Activated CD4-positive, alpha-beta T cell treated with anti-CD3 and anti-CD28 coated beads for 36 hours (primary cell): ENCODE data around the gene GNG5. TPM values are rescaled to one million over a fixed set of nuclear protein-coding genes. Genes with fewer than 3 reads are reported as not detected.

ENCODE experiments used
- ATAC-seq: fragments of 200-7000 bp; cut with Tn5 transposase; one replicate; pipeline ENCODE4 v1.10.0; 2021; ENCODE audit warnings: mild to moderate bottlenecking, moderate library complexity
- CTCF ChIA-PET: fragments of 350-600 bp; sonication (Branson Sonifier 250); formaldehyde crosslinking; loops from one replicate; lab custom pipeline; 2021; ENCODE audit warnings: antibody characterized with exemption; lab: Charles Lee
- POLR2A ChIA-PET: fragments of 350-600 bp; sonication (Branson Sonifier 250); formaldehyde crosslinking; loops from one replicate; lab custom pipeline; 2021; ENCODE audit warnings: antibody characterized with exemption, inconsistent platforms; lab: Charles Lee
- DNase-seq: peaks from one replicate; pipeline ENCODE4 v3.0.0-alpha.2; 2020
- H3K27ac Mint-ChIP-seq: one replicate; pipeline ENCODE4 v1.8.0; 2021; ENCODE audit warnings: mixed read lengths
- H3K27me3 Mint-ChIP-seq: one replicate; pipeline ENCODE4 v1.8.0; 2021; ENCODE audit warnings: mixed read lengths
- H3K36me3 Mint-ChIP-seq: one replicate; pipeline ENCODE4 v1.8.0; 2021; ENCODE audit warnings: low read depth, mixed read lengths
- H3K4me1 Mint-ChIP-seq: one replicate; pipeline ENCODE4 v1.8.0; 2021; ENCODE audit warnings: mixed read lengths
- H3K4me3 Mint-ChIP-seq: one replicate; pipeline ENCODE4 v1.8.0; 2021; ENCODE audit warnings: mild to moderate bottlenecking, moderate library complexity, mixed read lengths
- H3K9me3 Mint-ChIP-seq: one replicate; pipeline ENCODE4 v1.8.0; 2021; ENCODE audit warnings: low read depth, mixed read lengths
- intact Hi-C, 2 experiments: fragments of 100-400 bp; cut with DNase I in 1 of 2; cut with micrococcal nuclease in 1 of 2; formaldehyde crosslinking; loops; one replicate each; pipeline versions ENCODE4 v1.14.2 to v1.15.1; 2022 to 2024; cut with DNase I, micrococcal nuclease
- total RNA-seq, 2 experiments: library from RNA; stranded (reverse); gene quantifications; one replicate each; pipeline ENCODE4 v1.2.3, GENCODE V29; 2021

The GNG5 gene
- 100 to 1,000 TPM; 124 to 159 TPM for total RNA-seq

- intact Hi-C loops, result loop anchor here (1.0 to 10.0 kb wide), 13 partner anchors 27 to 769 kb away; partner anchors contain the start of genes CTBS (in 2 of the 2), RPF1 (in 2 of the 2), SSX2IP (in 2 of the 2) and BCL10 (in 1 of the 2)
- ChIA-PET POLR2A (interaction anchor here (0.6 to 1.6 kb wide), 7 partner anchors 16 to 362 kb away, joined by 3 to 20 read pairs (median 5); partner anchors contain the start of genes CTBS and PRKACB), CTCF (interaction anchor here (0.8 to 2.8 kb wide), 8 partner anchors 28 to 356 kb away, joined by 3 to 11 read pairs (median 3); partner anchors contain the start of genes CTBS and RPF1)
- no peaks in the 10 kb centered on the region for H3K27me3 Mint-ChIP-seq
- peaks cover 21% of the 10 kb centered on the region for H3K36me3 Mint-ChIP-seq
- peak within 1 kb of the TSS; percentile 100 for H3K27ac Mint-ChIP-seq
- DNase-seq (peak; percentile 99), ATAC-seq (peak; percentile 91)
- H3K4me1 Mint-ChIP-seq, result peaks cover 29% of the 10 kb centered on the region
- H3K9me3 Mint-ChIP-seq, result peaks cover 4% of the 10 kb centered on the region
- H3K4me3 Mint-ChIP-seq, result peak within 1 kb of the TSS; percentile 96
Measured at GRCh38 chr1:84506002-84506728, at the start of gene GNG5, which contains the start of gene SPATA1. TSS of gene GNG5 (minus strand) at chr1:84506581. CDS start at chr1:84506091, 490 bp downstream. TSS of gene SPATA1 (plus strand) at chr1:84506386. CDS start at chr1:84516360, 9,974 bp downstream.

- ChIA-PET CTCF (interaction anchor here (0.8 to 1.1 kb wide), 3 partner anchors 73 to 409 kb away, joined by 3 read pairs; no protein-coding TSS in a partner anchor), POLR2A (no interaction called here)
- ATAC-seq (no peak), DNase-seq (no peak)
- Mint-ChIP-seq H3K4me3 (no peak overlapping the region), H3K4me1 (no peaks in the 10 kb centered on the region), H3K27me3 (no peaks in the 10 kb centered on the region), H3K9me3 (no peaks in the 10 kb centered on the region), H3K27ac (no peak overlapping the region), H3K36me3 (peaks cover 6% of the 10 kb centered on the region)
- intact Hi-C loops, result no loop called here
Measured at GRCh38 chr1:84550826-84551225, 44.4 kb upstream of the GNG5 start.

- CTCF ChIA-PET, result interaction anchor here (1.5 kb wide), 1 partner anchor 61 kb away, joined by 8 read pairs; no protein-coding TSS in a partner anchor
- Mint-ChIP-seq H3K27ac (no peak overlapping the region), H3K4me3 (no peak overlapping the region), H3K4me1 (peaks cover 7% of the 10 kb centered on the region), H3K36me3 (peaks cover 17% of the 10 kb centered on the region), H3K27me3 (no peaks in the 10 kb centered on the region), H3K9me3 (no peaks in the 10 kb centered on the region)
- POLR2A ChIA-PET, result no interaction called here
- DNase-seq, result no peak
- intact Hi-C loops, result no loop called here
- no peak for ATAC-seq
Measured at GRCh38 chr1:84541679-84542078, 35.3 kb upstream of the GNG5 start.

- no peaks in the 10 kb centered on the region for H3K9me3 Mint-ChIP-seq
- intact Hi-C loops, result no loop called here
- POLR2A ChIA-PET, result no interaction called here
- H3K4me1 Mint-ChIP-seq, result peaks cover 7% of the 10 kb centered on the region
- ATAC-seq (no peak), DNase-seq (no peak)
- no peaks in the 10 kb centered on the region for H3K27me3 Mint-ChIP-seq
- no peak overlapping the region for H3K27ac Mint-ChIP-seq
- H3K4me3 Mint-ChIP-seq, result no peak overlapping the region
- CTCF ChIA-PET, result interaction anchor here (1.0 kb wide), 1 partner anchor 10 kb away, joined by 5 read pairs; no protein-coding TSS in a partner anchor
- H3K36me3 Mint-ChIP-seq, result peaks cover 17% of the 10 kb centered on the region
Measured at GRCh38 chr1:84540759-84541158, 34.4 kb upstream of the GNG5 start.

- Mint-ChIP-seq H3K27ac (no peak overlapping the region), H3K36me3 (peaks cover 17% of the 10 kb centered on the region), H3K9me3 (no peaks in the 10 kb centered on the region), H3K4me3 (no peak overlapping the region), H3K27me3 (no peaks in the 10 kb centered on the region), H3K4me1 (peaks cover 7% of the 10 kb centered on the region)
- ATAC-seq, result peak; percentile 55
- ChIA-PET POLR2A (no interaction called here), CTCF (interaction anchor here (1.0 kb wide), 1 partner anchor 9 kb away, joined by 5 read pairs; no protein-coding TSS in a partner anchor)
- no peak for DNase-seq
- intact Hi-C loops, result no loop called here
Measured at GRCh38 chr1:84539972-84540371, 33.6 kb upstream of the GNG5 start.

GRCh38 chr1:84538599-84538998, 32.2 kb upstream of the GNG5 start:
- H3K4me3 Mint-ChIP-seq, result no peak overlapping the region
- ATAC-seq, result no peak
- ChIA-PET POLR2A (no interaction called here), CTCF (interaction anchor here (0.7 to 1.3 kb wide), 2 partner anchors 9 to 17 kb away, joined by 3 to 4 read pairs; no protein-coding TSS in a partner anchor)
- H3K36me3 Mint-ChIP-seq, result peaks cover 17% of the 10 kb centered on the region
- intact Hi-C loops, result no loop called here
- no peaks in the 10 kb centered on the region for H3K9me3 Mint-ChIP-seq
- H3K27me3 Mint-ChIP-seq, result no peaks in the 10 kb centered on the region
- H3K27ac Mint-ChIP-seq, result no peak overlapping the region
- DNase-seq, result no peak
- peaks cover 7% of the 10 kb centered on the region for H3K4me1 Mint-ChIP-seq

- intact Hi-C loops, result no loop called here
- no peaks in the 10 kb centered on the region for H3K27me3 Mint-ChIP-seq
- POLR2A ChIA-PET, result no interaction called here
Measured at GRCh38 chr1:84525779-84526178, 19.4 kb upstream of the GNG5 start.

GRCh38 chr1:84524590-84524989, 18.2 kb upstream of the GNG5 start:
- Mint-ChIP-seq H3K4me1 (no peaks in the 10 kb centered on the region), H3K27me3 (no peaks in the 10 kb centered on the region), H3K27ac (no peak overlapping the region), H3K36me3 (peaks cover 5% of the 10 kb centered on the region), H3K9me3 (no peaks in the 10 kb centered on the region), H3K4me3 (no peak overlapping the region)
- ATAC-seq (no peak), DNase-seq (no peak)
- intact Hi-C loops, result no loop called here
- CTCF ChIA-PET, result interaction anchor here (1.0 to 1.5 kb wide), 3 partner anchors 9 to 269 kb away, joined by 3 read pairs; no protein-coding TSS in a partner anchor
- POLR2A ChIA-PET, result no interaction called here

More at GRCh38 chr1:84525779-84526178, 19.4 kb upstream of the GNG5 start:
- ATAC-seq (no peak), DNase-seq (no peak)
- no peaks in the 10 kb centered on the region for H3K4me1 Mint-ChIP-seq
- H3K36me3 Mint-ChIP-seq, result peaks cover 5% of the 10 kb centered on the region
- H3K27ac Mint-ChIP-seq, result no peak overlapping the region
- no peak overlapping the region for H3K4me3 Mint-ChIP-seq
- CTCF ChIA-PET, result interaction anchor here (0.6 to 1.5 kb wide), 3 partner anchors 12 to 231 kb away, joined by 3 to 5 read pairs (median 3); no protein-coding TSS in a partner anchor
- H3K9me3 Mint-ChIP-seq, result no peaks in the 10 kb centered on the region

GRCh38 chr1:84510668-84511067, 4.3 kb upstream of the GNG5 start:
- H3K27ac Mint-ChIP-seq, result no peak overlapping the region
- H3K9me3 Mint-ChIP-seq, result peaks cover 4% of the 10 kb centered on the region
- ChIA-PET CTCF (interaction anchor here (1.2 to 1.6 kb wide), 2 partner anchors 15 to 68 kb away, joined by 3 read pairs; no protein-coding TSS in a partner anchor), POLR2A (no interaction called here)
- peaks cover 2% of the 10 kb centered on the region for H3K4me1 Mint-ChIP-seq
- peaks cover 2% of the 10 kb centered on the region for H3K36me3 Mint-ChIP-seq
- intact Hi-C loops, result no loop called here
- H3K4me3 Mint-ChIP-seq, result no peak overlapping the region
- H3K27me3 Mint-ChIP-seq, result no peaks in the 10 kb centered on the region
- ATAC-seq (no peak), DNase-seq (no peak)

- Mint-ChIP-seq H3K36me3 (peaks cover 5% of the 10 kb centered on the region), H3K4me3 (no peak overlapping the region), H3K4me1 (peaks cover 2% of the 10 kb centered on the region), H3K27ac (no peak overlapping the region), H3K9me3 (peaks cover 4% of the 10 kb centered on the region), H3K27me3 (no peaks in the 10 kb centered on the region)
- intact Hi-C loops, result no loop called here
- no peak for DNase-seq
- ATAC-seq, result no peak
- ChIA-PET CTCF (interaction anchor here (1.2 to 1.6 kb wide), 3 partner anchors 16 to 67 kb away, joined by 3 to 5 read pairs (median 3); no protein-coding TSS in a partner anchor), POLR2A (no interaction called here)
Measured at GRCh38 chr1:84510165-84510564, 3.8 kb upstream of the GNG5 start.

- ATAC-seq (no peak), DNase-seq (no peak)
- Mint-ChIP-seq H3K4me1 (peaks cover 10% of the 10 kb centered on the region), H3K36me3 (peaks cover 9% of the 10 kb centered on the region), H3K4me3 (no peak overlapping the region), H3K9me3 (peaks cover 4% of the 10 kb centered on the region), H3K27ac (no peak overlapping the region), H3K27me3 (no peaks in the 10 kb centered on the region)
- intact Hi-C loops, result loop anchor here (5.0 to 10.0 kb wide), 4 partner anchors 364 to 766 kb away; partner anchors contain the start of genes BCL10 (in 1 of the 2), MCOLN2 (in 1 of the 2), PRKACB (in 1 of the 2) and SYDE2 (in 1 of the 2)
- ChIA-PET POLR2A (interaction anchor here (0.6 kb wide), 1 partner anchor 34 kb away, joined by 3 read pairs; no protein-coding TSS in a partner anchor), CTCF (interaction anchor here (0.6 to 1.6 kb wide), 6 partner anchors 17 to 263 kb away, joined by 3 to 5 read pairs (median 3); no protein-coding TSS in a partner anchor)
Measured at GRCh38 chr1:84509029-84509428, 2.6 kb upstream of the GNG5 start.
